Measurements from ENCODE around the gene ADAMTS12.

GRCh38 chr5:33857037-33857436 is 34.8 kb downstream of the ADAMTS12 start:
- TF ChIP-seq PPARA (CRISPR knock-in tag; IDR thresholded peaks at IDR 0.05; ENCODE audit: borderline replicate concordance) (no peak), POU6F1 (CRISPR knock-in tag; IDR thresholded peaks at IDR 0.05; ENCODE audit: borderline replicate concordance, low read depth) (no peak), ZFP3 (CRISPR knock-in tag; IDR thresholded peaks at IDR 0.05) (no peak), RARB (CRISPR knock-in tag; IDR thresholded peaks at IDR 0.05) (no peak), CSRNP3 (CRISPR knock-in tag; IDR thresholded peaks at IDR 0.05) (no peak), CSDC2 (CRISPR knock-in tag; IDR thresholded peaks at IDR 0.05) (no peak), ESRRG (CRISPR knock-in tag; IDR thresholded peaks at IDR 0.05) (no peak), PATZ1 (CRISPR knock-in tag; IDR thresholded peaks at IDR 0.05; ENCODE audit: borderline replicate concordance) (no peak), CREB5 (CRISPR knock-in tag; IDR thresholded peaks at IDR 0.05; ENCODE audit: low read depth) (no peak), ZC3H10 (CRISPR knock-in tag; IDR thresholded peaks at IDR 0.05) (no peak), GLIS3 (CRISPR knock-in tag; IDR thresholded peaks at IDR 0.05) (no peak), ZNF70 (CRISPR knock-in tag; IDR thresholded peaks at IDR 0.05) (no peak), ISL1 (CRISPR knock-in tag; IDR thresholded peaks at IDR 0.05) (no peak), ZNF8 (CRISPR knock-in tag; IDR thresholded peaks at IDR 0.05) (no peak)

Data from SK-N-SH treated with all-trans-retinoic acid at 6 μM for 48 hours (cell line).